GM19238 (cell line): ENCODE data around the gene SLC17A1.
"Not testable (repeated sequence)": the region's sequence is repeated elsewhere in the genome, so short reads cannot be mapped to it uniquely, and the experiment has no call there.

ENCODE experiments used
- DNase-seq: peaks from one replicate; pipeline ENCODE4 v3.0.0; 2011; ENCODE audit warnings: low spot score; ENCODE audit not compliant: insufficient read length

The SLC17A1 gene

GRCh38 chr6:25757936-25758642 lies 73.8 kb downstream of the SLC17A1 start:
- no peak for DNase-seq

- no peak for DNase-seq
These were observed 75.2 kb downstream of the SLC17A1 start for GRCh38 chr6:25756382-25757363.

GRCh38 chr6:25755483-25755882 lies 76.4 kb downstream of the SLC17A1 start:
- DNase-seq = no peak

GRCh38 chr6:25754535-25754934 lies 77.3 kb downstream of the SLC17A1 start, which contains the start of gene SLC17A4:
Gene SLC17A4, plus strand, starts transcription at chr6:25754742. Its CDS starts 7,221 bp downstream, at chr6:25761963.
- no peak for DNase-seq

GRCh38 chr6:25753079-25753478 lies 78.8 kb downstream of the SLC17A1 start:
- no peak for DNase-seq

- DNase-seq = no peak
These were observed 80.9 kb downstream of the SLC17A1 start for GRCh38 chr6:25750906-25751305.

GRCh38 chr6:25749837-25750236 lies 82.0 kb downstream of the SLC17A1 start:
- no peak for DNase-seq

- DNase-seq = not testable (repeated sequence)
These were observed 83.0 kb downstream of the SLC17A1 start for GRCh38 chr6:25748601-25749517.

GRCh38 chr6:25748049-25748448 lies 83.8 kb downstream of the SLC17A1 start:
- no peak for DNase-seq

- DNase-seq = no peak
These were observed 84.4 kb downstream of the SLC17A1 start for GRCh38 chr6:25747477-25747876.

- DNase-seq = no peak
These were observed 84.9 kb downstream of the SLC17A1 start for GRCh38 chr6:25746968-25747367.

GRCh38 chr6:25745836-25746235 lies 86.0 kb downstream of the SLC17A1 start:
- DNase-seq = no peak

GRCh38 chr6:25743868-25744267 lies 88.0 kb downstream of the SLC17A1 start:
- DNase-seq = no peak

- no peak for DNase-seq
These were observed 96.6 kb downstream of the SLC17A1 start for GRCh38 chr6:25735261-25735660.
